Measurements from ENCODE around the gene TRIM37. TPM values are rescaled to one million over a fixed set of nuclear protein-coding genes. Genes with fewer than 3 reads are reported as not detected.
"Not testable (repeated sequence)": the region's sequence is repeated elsewhere in the genome, so short reads cannot be mapped to it uniquely, and the experiment has no call there.

Gene TRIM37
- total RNA-seq, 1 donor from 2014 or later = 17.3 TPM

- Mint-ChIP-seq H3K4me3 (no peak overlapping the region), H3K9me3 (no peaks in the 10 kb centered on the region), H3K4me1 (peaks cover 25% of the 10 kb centered on the region), H3K27me3 (no peaks in the 10 kb centered on the region), H3K27ac (no peak overlapping the region), H3K36me3 (ENCODE audit: low read depth) (peaks cover 45% of the 10 kb centered on the region)
- intact Hi-C loops (cut with micrococcal nuclease) = no loop called here
- TF ChIP-seq CTCF (IDR thresholded peaks at IDR 0.05) = no peak
- CTCF ChIA-PET = no interaction called here
- DNase-seq (no peak), ATAC-seq (ENCODE audit: low read depth) (no peak)
- POLR2A ChIA-PET = no interaction called here
Observed at GRCh38 chr17:59101178-59101577, 5.5 kb downstream of the TRIM37 start.

GRCh38 chr17:59097876-59098275 lies 8.8 kb downstream of the TRIM37 start:
- no peak overlapping the region for H3K27ac Mint-ChIP-seq
- POLR2A ChIA-PET = no interaction called here
- H3K36me3 Mint-ChIP-seq (ENCODE audit: low read depth) = peaks cover 45% of the 10 kb centered on the region
- ATAC-seq (ENCODE audit: low read depth) (no peak), DNase-seq (no peak)
- CTCF ChIA-PET = no interaction called here
- H3K4me3 Mint-ChIP-seq = no peak overlapping the region
- TF ChIP-seq CTCF (IDR thresholded peaks at IDR 0.05) = no peak
- no peaks in the 10 kb centered on the region for H3K9me3 Mint-ChIP-seq
- H3K4me1 Mint-ChIP-seq = peaks cover 26% of the 10 kb centered on the region
- H3K27me3 Mint-ChIP-seq = no peaks in the 10 kb centered on the region
- intact Hi-C loops (cut with micrococcal nuclease) = no loop called here

- no peaks in the 10 kb centered on the region for H3K9me3 Mint-ChIP-seq
- no peak overlapping the region for H3K27ac Mint-ChIP-seq
- ATAC-seq (ENCODE audit: low read depth) (no peak), DNase-seq (no peak)
- POLR2A ChIA-PET = no interaction called here
- H3K36me3 Mint-ChIP-seq (ENCODE audit: low read depth) = peaks cover 30% of the 10 kb centered on the region
- CTCF ChIA-PET = no interaction called here
- intact Hi-C loops (cut with micrococcal nuclease) = no loop called here
- H3K27me3 Mint-ChIP-seq = no peaks in the 10 kb centered on the region
- H3K4me1 Mint-ChIP-seq = peaks cover 25% of the 10 kb centered on the region
- H3K4me3 Mint-ChIP-seq = no peak overlapping the region
- TF ChIP-seq CTCF (IDR thresholded peaks at IDR 0.05) = no peak
Observed at GRCh38 chr17:59094861-59095530, 11.7 kb downstream of the TRIM37 start.

- ATAC-seq (ENCODE audit: low read depth) (no peak), DNase-seq (no peak)
- intact Hi-C loops (cut with micrococcal nuclease) = no loop called here
- no peak for TF ChIP-seq CTCF (IDR thresholded peaks at IDR 0.05)
- H3K27me3 Mint-ChIP-seq = no peaks in the 10 kb centered on the region
- H3K4me3 Mint-ChIP-seq = no peak overlapping the region
- H3K4me1 Mint-ChIP-seq = peaks cover 25% of the 10 kb centered on the region
- POLR2A ChIA-PET = no interaction called here
- CTCF ChIA-PET = no interaction called here
- H3K9me3 Mint-ChIP-seq = no peaks in the 10 kb centered on the region
- H3K36me3 Mint-ChIP-seq (ENCODE audit: low read depth) = peaks cover 32% of the 10 kb centered on the region
- H3K27ac Mint-ChIP-seq = no peak overlapping the region
Observed at GRCh38 chr17:59093702-59094231, 12.9 kb downstream of the TRIM37 start.

- CTCF ChIA-PET = no interaction called here
- POLR2A ChIA-PET = no interaction called here
- Mint-ChIP-seq H3K9me3 (no peaks in the 10 kb centered on the region), H3K36me3 (ENCODE audit: low read depth) (peaks cover 33% of the 10 kb centered on the region), H3K4me1 (peaks cover 25% of the 10 kb centered on the region), H3K27ac (no peak overlapping the region), H3K27me3 (no peaks in the 10 kb centered on the region), H3K4me3 (no peak overlapping the region)
- intact Hi-C loops (cut with micrococcal nuclease) = no loop called here
- DNase-seq (no peak), ATAC-seq (ENCODE audit: low read depth) (no peak)
- TF ChIP-seq CTCF (IDR thresholded peaks at IDR 0.05) = no peak
Observed at GRCh38 chr17:59093145-59093701, 13.5 kb downstream of the TRIM37 start.

- CTCF ChIA-PET; H3K27ac Mint-ChIP-seq; H3K4me3 Mint-ChIP-seq; POLR2A ChIA-PET; intact Hi-C loops (cut with micrococcal nuclease); DNase-seq; ATAC-seq (ENCODE audit: low read depth); H3K27me3 Mint-ChIP-seq; H3K9me3 Mint-ChIP-seq: not testable (repeated sequence)
- H3K4me1 Mint-ChIP-seq = peaks cover 15% of the 10 kb centered on the region
- peaks cover 28% of the 10 kb centered on the region for H3K36me3 Mint-ChIP-seq (ENCODE audit: low read depth)
Observed at GRCh38 chr17:59090593-59090992, 16.1 kb downstream of the TRIM37 start.
